Stimulated activated CD8-positive, alpha-beta memory T cell treated with anti-CD3 and anti-CD28 coated beads, Interleukin-15, amount 100 ng/mL, for 4 hours (primary cell): ENCODE measurements around the gene LAGE3.

Experiments
- DNase-seq, 2 donors: peaks; one replicate each; pipeline ENCODE4 v3.0.0-alpha.2; 2020; ENCODE audit warnings: low read depth in 2 of 2

The LAGE3 gene

GRCh38 chrX:154478728-154479622 is at the start of gene LAGE3:
Gene LAGE3 (minus strand): TSS chrX:154479281. CDS start chrX:154478915, 366 bp downstream.
- peak; percentile 81 to 86 for DNase-seq

GRCh38 chrX:154526901-154527675 is 48.0 kb upstream of the LAGE3 start:
- DNase-seq = no peak

- no peak for DNase-seq
Measured at GRCh38 chrX:154525606-154526490, 46.8 kb upstream of the LAGE3 start.

- DNase-seq = no peak
Measured at GRCh38 chrX:154519389-154519788, 40.3 kb upstream of the LAGE3 start.

GRCh38 chrX:154517101-154517781 is 38.2 kb upstream of the LAGE3 start:
- no peak for DNase-seq

- no peak for DNase-seq
Measured at GRCh38 chrX:154516656-154517100, 37.6 kb upstream of the LAGE3 start.

- peak; percentile 82 to 85 for DNase-seq
Measured at GRCh38 chrX:154515966-154516655, 37.0 kb upstream of the LAGE3 start, which contains the start of gene FAM3A. Gene FAM3A (minus strand): TSS chrX:154516232. CDS start chrX:154515772, 460 bp downstream.

- no peak for DNase-seq
Measured at GRCh38 chrX:154515090-154515965, 36.2 kb upstream of the LAGE3 start.

- no peak for DNase-seq
Measured at GRCh38 chrX:154513716-154514115, 34.6 kb upstream of the LAGE3 start.

GRCh38 chrX:154512879-154513553 is 33.9 kb upstream of the LAGE3 start:
- no peak for DNase-seq

GRCh38 chrX:154511761-154512160 is 32.7 kb upstream of the LAGE3 start:
- no peak for DNase-seq

GRCh38 chrX:154509455-154509854 is 30.4 kb upstream of the LAGE3 start:
- DNase-seq = no peak

GRCh38 chrX:154508384-154508745 is 29.3 kb upstream of the LAGE3 start:
- DNase-seq = no peak

- DNase-seq = no peak
Measured at GRCh38 chrX:154507673-154508383, 28.7 kb upstream of the LAGE3 start.

GRCh38 chrX:154506483-154507332 is 27.6 kb upstream of the LAGE3 start:
- DNase-seq = no peak

GRCh38 chrX:154505734-154506133 is 26.7 kb upstream of the LAGE3 start:
- no peak for DNase-seq

- no peak for DNase-seq
Measured at GRCh38 chrX:154502989-154503388, 23.9 kb upstream of the LAGE3 start.
